GM10248 (cell line): ENCODE data around the gene DIP2A.
"Not testable (repeated sequence)": the region's sequence is repeated elsewhere in the genome, so short reads cannot be mapped to it uniquely, and the experiment has no call there.

ENCODE experiments used
- CTCF ChIA-PET: fragments of 300-600 bp; sonication (Branson Sonifier 250); formaldehyde crosslinking; extraction: SDS; loops from one replicate; lab custom pipeline; 2021; ENCODE audit warnings: antibody characterized with exemption; lab: Yijun Ruan, JAX
- POLR2A ChIA-PET: fragments of 350-650 bp; sonication (Branson Sonifier 250); formaldehyde crosslinking; extraction: SDS; loops from one replicate; lab custom pipeline; 2020; ENCODE audit warnings: antibody characterized with exemption; lab: Yijun Ruan, JAX
- DNase-seq: peaks from one replicate; pipeline ENCODE4 v3.0.0; 2012; ENCODE audit errors: extremely low spot score
- TF ChIP-seq, protein P1 (sequence below): IDR thresholded peaks from 2 replicates; pipeline ENCODE4 v1.5.1; 2012; ENCODE audit warnings: mild to moderate bottlenecking, low read depth; ENCODE audit errors: extremely low read depth, missing control alignments, control extremely low read depth

Gene DIP2A

DNA sequence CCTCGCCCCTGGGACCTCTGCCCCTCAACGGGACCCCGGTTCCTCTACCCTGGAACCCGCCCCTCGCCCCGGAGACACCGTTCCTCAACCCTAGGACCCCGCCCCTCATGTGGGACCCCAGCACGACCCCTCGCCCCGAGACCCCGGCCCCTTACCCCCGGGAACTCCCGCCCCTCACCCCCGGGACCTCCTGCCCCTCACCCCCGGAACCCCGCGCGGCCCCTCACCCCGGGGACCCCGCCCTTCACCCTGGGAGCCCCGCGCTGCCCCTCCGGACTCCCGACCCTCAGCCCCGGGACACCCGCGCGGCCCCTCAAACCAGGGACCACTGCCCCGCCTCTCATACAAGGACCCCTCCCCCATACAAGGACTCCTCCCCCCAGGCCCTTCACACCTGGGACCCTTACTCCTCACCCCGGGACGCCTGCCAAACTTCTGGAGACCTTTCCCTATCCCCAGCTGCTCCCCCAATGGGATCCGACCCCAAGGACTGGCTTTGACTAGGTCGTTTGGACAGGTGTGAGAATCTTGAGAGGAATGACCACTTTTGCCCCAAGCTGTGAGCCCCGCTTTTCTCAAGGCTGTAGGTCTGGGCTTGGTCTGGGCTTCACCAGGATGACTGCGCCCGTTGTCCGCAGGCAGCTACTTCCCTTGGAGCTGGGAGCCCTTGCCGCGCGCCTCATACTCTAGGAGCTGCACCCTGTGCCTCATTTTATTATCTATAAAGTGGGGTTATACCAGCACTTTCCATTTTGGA is 843 bp downstream of the DIP2A start:
- ChIA-PET CTCF (interaction anchor here (1.1 to 2.1 kb wide), 2 partner anchors 9 to 316 kb away, joined by 3 to 8 read pairs; no protein-coding TSS in a partner anchor), POLR2A (interaction anchor here (0.5 kb wide), 1 partner anchor 153 kb away, joined by 4 read pairs; no protein-coding TSS in a partner anchor)
- TF ChIP-seq, protein P1, sequence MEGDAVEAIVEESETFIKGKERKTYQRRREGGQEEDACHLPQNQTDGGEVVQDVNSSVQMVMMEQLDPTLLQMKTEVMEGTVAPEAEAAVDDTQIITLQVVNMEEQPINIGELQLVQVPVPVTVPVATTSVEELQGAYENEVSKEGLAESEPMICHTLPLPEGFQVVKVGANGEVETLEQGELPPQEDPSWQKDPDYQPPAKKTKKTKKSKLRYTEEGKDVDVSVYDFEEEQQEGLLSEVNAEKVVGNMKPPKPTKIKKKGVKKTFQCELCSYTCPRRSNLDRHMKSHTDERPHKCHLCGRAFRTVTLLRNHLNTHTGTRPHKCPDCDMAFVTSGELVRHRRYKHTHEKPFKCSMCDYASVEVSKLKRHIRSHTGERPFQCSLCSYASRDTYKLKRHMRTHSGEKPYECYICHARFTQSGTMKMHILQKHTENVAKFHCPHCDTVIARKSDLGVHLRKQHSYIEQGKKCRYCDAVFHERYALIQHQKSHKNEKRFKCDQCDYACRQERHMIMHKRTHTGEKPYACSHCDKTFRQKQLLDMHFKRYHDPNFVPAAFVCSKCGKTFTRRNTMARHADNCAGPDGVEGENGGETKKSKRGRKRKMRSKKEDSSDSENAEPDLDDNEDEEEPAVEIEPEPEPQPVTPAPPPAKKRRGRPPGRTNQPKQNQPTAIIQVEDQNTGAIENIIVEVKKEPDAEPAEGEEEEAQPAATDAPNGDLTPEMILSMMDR: no peak
- DNase-seq: no peak

DNA sequence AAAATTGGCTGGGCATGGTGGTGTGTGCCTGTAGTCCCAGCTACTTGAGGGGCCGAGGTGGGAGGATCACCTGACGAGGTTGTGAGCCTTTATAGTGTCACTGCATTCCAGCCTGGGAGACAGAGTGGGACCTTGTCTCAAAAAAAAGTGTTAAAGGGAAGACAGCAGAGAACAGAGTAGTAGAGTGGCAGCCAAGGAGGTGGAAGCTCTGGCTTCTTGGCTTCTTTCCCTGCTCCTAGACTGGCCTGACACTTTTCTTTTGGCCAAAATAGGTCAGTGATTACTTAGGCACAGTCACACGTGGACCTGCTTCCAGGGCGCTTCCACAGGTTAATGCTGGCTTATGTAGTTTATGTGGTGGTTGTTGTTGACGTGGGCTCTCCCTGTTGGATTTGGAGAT is 3.2 kb downstream of the DIP2A start:
- DNase-seq: no peak
- TF ChIP-seq, protein P1: no peak
- POLR2A ChIA-PET: no interaction called here
- CTCF ChIA-PET: interaction anchor here (1.3 kb wide), 2 partner anchors 10 to 19 kb away, joined by 3 to 4 read pairs; no protein-coding TSS in a partner anchor

DNA sequence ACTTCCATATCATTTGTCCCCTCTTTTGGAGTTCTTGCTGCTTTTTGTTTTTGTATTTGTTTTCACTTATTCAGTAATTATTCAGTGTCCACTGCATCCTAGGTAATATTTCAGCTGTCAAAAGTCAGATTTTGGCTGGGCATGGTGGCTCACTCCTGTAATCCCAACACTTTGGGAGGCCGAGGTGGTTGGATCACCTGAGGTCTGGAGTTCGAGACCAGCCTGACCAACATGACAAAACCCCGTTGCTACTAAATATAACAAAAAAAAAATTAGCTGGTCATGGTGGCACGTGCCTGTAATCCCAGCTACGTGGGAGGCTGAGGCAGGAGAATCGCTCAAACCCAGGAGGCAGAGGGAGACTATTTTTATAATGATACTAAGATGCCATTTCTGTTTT is 6.5 kb downstream of the DIP2A start:
- CTCF ChIA-PET, POLR2A ChIA-PET, DNase-seq: not testable (repeated sequence)

DNA sequence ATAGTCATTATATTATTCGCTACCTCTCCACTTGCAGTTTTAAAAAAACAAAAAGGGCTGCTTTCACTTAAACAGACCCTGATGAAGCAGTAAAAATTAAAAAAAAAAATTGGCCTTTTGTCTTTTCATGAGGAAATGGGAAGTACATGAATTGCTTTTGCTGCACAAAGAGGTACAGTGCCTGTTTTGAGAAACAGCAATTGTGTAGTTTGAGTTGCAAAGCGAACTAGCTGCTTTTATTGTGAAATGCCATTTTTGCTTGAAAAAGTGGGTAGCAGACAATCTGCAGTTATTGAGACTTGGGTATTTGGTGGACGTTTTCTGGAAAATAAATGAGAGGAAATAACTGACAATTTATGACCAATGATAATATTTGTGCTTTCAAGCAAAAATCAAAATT is 7.0 kb downstream of the DIP2A start:
- TF ChIP-seq, protein P1: no peak
- CTCF ChIA-PET: interaction anchor here (0.9 kb wide), 1 partner anchor 15 kb away, joined by 4 read pairs; no protein-coding TSS in a partner anchor
- DNase-seq: no peak

DNA sequence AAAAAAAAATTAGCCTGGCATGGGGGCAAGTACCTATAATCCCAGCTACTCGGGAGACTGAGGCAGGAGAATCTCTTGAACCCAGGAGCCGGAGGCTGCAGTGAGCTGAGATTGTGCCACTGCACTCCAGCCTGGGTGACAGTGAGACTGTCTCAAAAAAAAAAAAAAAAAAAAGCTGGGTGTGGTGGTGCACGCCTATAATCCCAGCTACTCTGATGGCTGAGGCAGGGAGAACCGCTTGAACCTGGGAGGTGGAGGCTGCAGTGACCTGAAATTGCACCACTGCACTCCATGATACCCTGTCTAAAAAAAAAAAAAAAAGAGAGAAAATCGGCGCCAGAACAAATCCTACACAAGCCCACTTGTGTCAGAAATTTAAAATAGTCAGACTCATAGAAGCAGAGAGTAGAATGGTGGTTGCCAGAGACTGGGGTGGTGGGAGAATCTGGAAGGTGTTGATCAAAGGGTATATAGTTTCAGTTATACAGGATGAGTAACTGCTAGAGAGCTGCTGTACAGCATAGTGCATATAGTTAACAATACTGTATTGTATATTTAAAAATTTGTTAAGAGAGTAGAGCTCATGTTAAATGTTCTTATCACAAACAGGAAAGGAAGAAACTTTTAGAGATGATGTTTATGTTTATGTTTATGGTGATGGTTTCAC is 9.6 kb downstream of the DIP2A start:
- TF ChIP-seq, protein P1: no peak
- no peak for DNase-seq
- CTCF ChIA-PET: interaction anchor here (0.6 to 0.9 kb wide), 3 partner anchors 8 to 15 kb away, joined by 3 read pairs; no protein-coding TSS in a partner anchor
- POLR2A ChIA-PET: no interaction called here

More for the DNA sequence above, 7.0 kb downstream of the DIP2A start:
- POLR2A ChIA-PET: interaction anchor here (0.7 kb wide), 1 partner anchor 13 kb away, joined by 5 read pairs; no protein-coding TSS in a partner anchor

DNA sequence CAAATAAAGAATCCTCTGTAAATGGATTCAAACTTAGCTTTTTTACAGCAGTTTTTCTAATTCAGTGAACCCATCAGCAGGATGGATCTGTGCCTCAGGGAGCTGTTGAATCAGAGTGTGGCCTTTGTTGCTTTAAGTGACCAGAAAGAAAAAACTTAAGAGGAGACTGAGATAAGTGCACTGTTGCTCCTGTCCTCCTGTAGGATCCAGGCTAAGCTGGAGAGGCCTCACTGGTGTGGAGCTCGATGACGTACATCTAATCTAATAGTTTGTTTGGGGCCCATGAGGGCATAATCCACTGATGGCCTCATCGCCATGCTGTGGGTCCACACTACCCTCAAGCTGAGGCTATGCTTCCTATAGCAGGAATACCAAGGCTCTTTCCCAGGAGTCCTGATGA is 10.6 kb downstream of the DIP2A start:
- CTCF ChIA-PET: interaction anchor here (0.8 to 1.8 kb wide), 3 partner anchors 10 to 25 kb away, joined by 3 to 5 read pairs (median 3); no protein-coding TSS in a partner anchor
- no peak for DNase-seq
- TF ChIP-seq, protein P1: no peak
- POLR2A ChIA-PET: no interaction called here
